Neural cell (in vitro differentiated cells): ENCODE data around the gene FKBP4. TPM values are rescaled to one million over a fixed set of nuclear protein-coding genes. Genes with fewer than 3 reads are reported as not detected.
A peak's percentile ranks its signal among the peaks of the same experiment; 100 is the strongest.

Experiments used
- H2AFZ ChIP-seq: fragments of 200-600, 300-800 bp; sonication (generic), shearing (Covaris generic); 2 replicates; pipeline ENCODE4 v1.6.0; 2014; ENCODE audit warnings: low read depth, mild to moderate bottlenecking, antibody characterized with exemption, low read length, moderate library complexity
- H3F3A ChIP-seq: fragments of 200-600 bp; shearing (Covaris generic); 2 replicates; pipeline ENCODE4 v1.6.1; 2016; ENCODE audit warnings: mild to moderate bottlenecking, moderate library complexity, mixed read lengths, antibody characterized with exemption, low read length; ENCODE audit not compliant: insufficient read depth, poor library complexity, severe bottlenecking
- H3K27ac ChIP-seq: fragments of 200-600, 300-800 bp; sonication (generic), shearing (Covaris generic); 2 replicates; pipeline ENCODE4 v1.5.1; 2014; ENCODE audit warnings: mild to moderate bottlenecking, low read length, moderate library complexity
- H3K27me3 ChIP-seq: fragments of 300-800, 200-600 bp; sonication (generic), shearing (Covaris generic); 2 replicates; pipeline ENCODE4 v1.6.0; 2014; ENCODE audit warnings: mild to moderate bottlenecking, low read depth, low read length, moderate library complexity; ENCODE audit not compliant: insufficient read depth
- H3K36me3 ChIP-seq: fragments of 300-800, 200-600 bp; sonication (generic), shearing (Covaris generic); 2 replicates; pipeline ENCODE4 v1.5.1; 2014; ENCODE audit warnings: mild to moderate bottlenecking, antibody characterized with exemption, low read length, moderate library complexity; ENCODE audit not compliant: insufficient read depth
- H3K4me2 ChIP-seq: fragments of 300-800, 200-600 bp; sonication (generic), shearing (Covaris generic); 2 replicates; pipeline ENCODE4 v1.6.0; 2014; ENCODE audit warnings: mild to moderate bottlenecking, low read length
- H3K4me3 ChIP-seq: fragments of 300-800, 200-600 bp; sonication (generic), shearing (Covaris generic); 2 replicates; pipeline ENCODE4 v1.5.1; 2014; ENCODE audit warnings: mild to moderate bottlenecking, low read length, moderate library complexity
- H3K79me2 ChIP-seq: fragments of 200-600 bp; shearing (Covaris generic); replicated peaks from 2 replicates; pipeline ENCODE4 v1.6.0; 2014; ENCODE audit warnings: mild to moderate bottlenecking, low read length, moderate library complexity; ENCODE audit not compliant: insufficient read depth
- H3K9ac ChIP-seq: fragments of 300-800, 200-600 bp; sonication (generic), shearing (Covaris generic); 2 replicates; pipeline ENCODE4 v1.6.1; 2016; ENCODE audit warnings: mild to moderate bottlenecking, low read length, mixed read lengths
- H3K9me2 ChIP-seq: fragments of 200-600 bp; shearing (Covaris generic); 2 replicates; pipeline ENCODE4 v1.6.1; 2016; ENCODE audit warnings: mild to moderate bottlenecking, low read length, mixed read lengths; ENCODE audit not compliant: insufficient read depth
- H3K9me3 ChIP-seq: fragments of 200-600, 300-800 bp; sonication (generic), shearing (Covaris generic); 2 replicates; pipeline ENCODE4 v1.6.1; 2016; ENCODE audit warnings: mild to moderate bottlenecking, mixed run types, low read length, moderate library complexity, mixed read lengths
- H4K20me1 ChIP-seq: fragments of 200-600 bp; shearing (Covaris generic); 2 replicates; pipeline ENCODE4 v1.6.1; 2016; ENCODE audit warnings: mild to moderate bottlenecking, mixed run types; ENCODE audit not compliant: insufficient read depth
- EP300 ChIP-seq: fragments of 450-650 bp; conservative IDR thresholded peaks from 2 replicates; pipeline ENCODE4 v1.6.1; 2014; ENCODE audit warnings: antibody characterized with exemption, mild to moderate bottlenecking, moderate library complexity; ENCODE audit not compliant: poor library complexity, severe bottlenecking
- EZH2 ChIP-seq: fragments of 200-600, 300-800 bp; shearing (Covaris generic), sonication (generic); IDR thresholded peaks from 2 replicates; pipeline ENCODE4 v1.6.1; 2014; ENCODE audit warnings: antibody characterized with exemption, low read length, borderline replicate concordance, mild to moderate bottlenecking; ENCODE audit not compliant: insufficient read depth, poor library complexity, severe bottlenecking
- MXI1 ChIP-seq: fragments of 450-650 bp; conservative IDR thresholded peaks from 2 replicates; pipeline ENCODE4 v1.6.1; 2014; ENCODE audit warnings: antibody characterized with exemption, mild to moderate bottlenecking; ENCODE audit not compliant: poor library complexity, severe bottlenecking
- POLR2AphosphoS5 ChIP-seq: IDR thresholded peaks from 2 replicates; pipeline ENCODE4 v1.6.1; 2012
- RAD21 ChIP-seq: fragments of 450-650 bp; conservative IDR thresholded peaks from 2 replicates; pipeline ENCODE4 v1.6.1; 2014; ENCODE audit warnings: antibody characterized with exemption, mild to moderate bottlenecking, moderate library complexity
- REST ChIP-seq: IDR thresholded peaks from 2 replicates; pipeline ENCODE4 v1.6.1; 2012; ENCODE audit warnings: borderline replicate concordance
- SMC3 ChIP-seq: fragments of 450-650 bp; conservative IDR thresholded peaks from 2 replicates; pipeline ENCODE4 v1.6.1; 2014; ENCODE audit warnings: antibody characterized with exemption, mild to moderate bottlenecking, moderate library complexity; ENCODE audit not compliant: poor library complexity
- TAF1 ChIP-seq: IDR thresholded peaks from 2 replicates; pipeline ENCODE4 v1.6.1; 2012; ENCODE audit warnings: low read depth
- polyA plus RNA-seq: library from polyadenylated mRNA; depleted of rRNA; stranded (reverse); fragments of >200 nt; gene quantifications from 2 replicates; pipeline ENCODE4 v1.2.3, GENCODE V29; 2014
- TF ChIP-seq, protein P1 (sequence below): fragments of 450-650 bp; IDR thresholded peaks from 2 replicates; pipeline ENCODE4 v1.5.1; 2014; ENCODE audit warnings: antibody characterized with exemption, mild to moderate bottlenecking, moderate library complexity; ENCODE audit not compliant: poor library complexity, severe bottlenecking

FKBP4 gene
- polyA plus RNA-seq, 1 donor from 2014 or later, result 102 TPM

DNA sequence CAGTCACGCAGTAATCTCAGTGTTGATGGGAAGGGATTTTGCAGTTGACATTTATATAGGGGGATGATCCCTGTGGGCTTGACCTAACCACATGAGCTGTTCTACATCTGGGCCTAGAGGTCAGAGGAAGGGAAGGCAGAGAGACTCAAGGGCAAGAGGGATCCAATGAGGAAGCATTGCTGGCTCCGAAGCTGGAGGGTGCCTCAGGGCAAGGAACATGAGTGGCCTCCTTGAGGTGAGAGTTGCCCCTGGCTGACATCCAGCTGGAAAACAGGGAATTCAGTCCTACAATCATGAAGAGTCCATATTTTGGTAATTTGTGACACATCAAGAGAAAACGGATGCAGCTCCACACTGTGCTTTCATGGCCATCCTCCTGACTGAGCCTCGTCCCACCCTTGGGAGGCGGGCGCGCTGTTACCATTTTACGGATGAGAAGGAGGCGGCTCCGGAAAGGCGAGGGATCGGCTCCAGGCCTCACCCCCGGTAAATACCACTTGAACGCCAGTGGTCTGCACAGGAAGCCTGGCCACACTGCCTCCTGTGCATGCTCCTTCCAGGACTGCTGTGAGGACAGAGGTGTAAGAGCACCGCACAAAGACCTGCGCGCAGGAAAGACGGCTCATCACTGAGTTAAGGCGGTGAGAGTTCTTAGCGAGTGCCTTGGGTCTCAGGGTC is 18.5 kb upstream of the FKBP4 start:
- Histone ChIP-seq H3K27ac (no peak overlapping the region), H3K9ac (no peak overlapping the region), H3K79me2 (no peaks in the 10 kb centered on the region), H2AFZ (no peak overlapping the region), H3F3A (no peaks in the 10 kb centered on the region), H3K9me2 (no peaks in the 10 kb centered on the region), H3K9me3 (no peaks in the 10 kb centered on the region), H3K36me3 (no peaks in the 10 kb centered on the region), H3K4me2 (no peak overlapping the region), H3K4me3 (no peak overlapping the region), H4K20me1 (no peaks in the 10 kb centered on the region), H3K27me3 (no peaks in the 10 kb centered on the region)
- no peak for TF ChIP-seq SMC3
- TF ChIP-seq MXI1, result no peak
- TF ChIP-seq RAD21, result no peak
- no peak for TF ChIP-seq EZH2
- TF ChIP-seq TAF1, result no peak

DNA sequence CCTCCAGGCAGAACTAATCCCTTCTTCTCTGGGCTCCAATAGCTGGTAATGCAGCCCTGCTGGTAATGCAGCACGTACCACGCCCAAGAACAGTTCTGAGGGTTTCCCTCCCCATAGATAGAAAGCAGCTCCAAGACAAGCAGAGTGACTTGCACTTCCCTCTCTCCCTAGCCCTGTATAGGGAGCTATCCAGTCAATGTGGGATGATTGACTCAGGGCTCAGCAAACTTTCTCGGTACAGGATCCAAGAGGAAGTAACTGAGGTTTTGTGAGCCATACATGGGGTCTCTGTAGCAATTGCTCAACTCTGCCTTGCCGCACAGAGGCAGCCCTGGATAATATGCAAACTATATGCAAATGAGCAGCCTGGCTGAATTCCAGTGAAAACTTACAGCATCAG is 15.5 kb upstream of the FKBP4 start:
- no peaks in the 10 kb centered on the region for H3K9me3 ChIP-seq
- no peaks in the 10 kb centered on the region for H3K9me2 ChIP-seq
- H3K27ac ChIP-seq, result no peak overlapping the region
- no peaks in the 10 kb centered on the region for H3F3A ChIP-seq
- H3K4me2 ChIP-seq, result no peak overlapping the region
- H4K20me1 ChIP-seq, result no peaks in the 10 kb centered on the region
- H3K9ac ChIP-seq, result no peak overlapping the region
- H3K79me2 ChIP-seq, result no peaks in the 10 kb centered on the region
- H2AFZ ChIP-seq, result no peak overlapping the region
- no peak overlapping the region for H3K4me3 ChIP-seq
- H3K27me3 ChIP-seq, result no peaks in the 10 kb centered on the region
- H3K36me3 ChIP-seq, result no peaks in the 10 kb centered on the region
- no peak for TF ChIP-seq MXI1

DNA sequence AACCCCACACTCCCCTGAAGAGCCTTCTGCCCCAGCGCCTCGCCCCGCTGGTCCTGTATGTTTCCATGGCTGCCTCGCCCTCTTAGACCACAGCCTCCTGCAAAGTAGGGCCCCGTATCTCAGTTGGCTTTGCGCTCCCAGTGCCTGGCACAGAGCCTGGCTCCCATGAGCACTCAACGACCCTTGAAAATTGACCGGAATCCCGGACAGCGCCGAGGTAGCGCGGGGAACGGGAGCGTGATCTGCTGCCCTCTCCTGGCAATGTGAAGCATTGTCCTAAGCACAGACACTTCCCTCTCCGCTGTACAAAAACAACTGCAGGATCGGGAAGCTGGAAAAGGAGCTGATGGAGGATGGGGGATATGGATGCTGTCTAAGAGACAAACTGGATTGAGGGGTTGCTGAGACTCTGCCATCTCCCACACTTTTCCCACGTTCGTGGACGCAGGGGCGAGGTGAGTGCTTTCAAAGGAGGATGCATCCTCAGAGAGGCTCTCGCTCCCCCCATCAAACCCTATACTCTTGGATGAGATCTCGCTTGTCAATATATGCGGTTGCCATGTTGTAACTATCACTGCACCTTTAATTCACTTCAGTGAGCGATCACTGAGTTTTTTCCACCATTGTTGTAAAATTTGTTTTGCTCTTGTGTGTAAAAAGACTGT is 10.7 kb upstream of the FKBP4 start:
- no peak overlapping the region for H2AFZ ChIP-seq
- no peaks in the 10 kb centered on the region for H3K9me2 ChIP-seq
- peak overlapping the region; percentile 18 for H3K9ac ChIP-seq
- H3K79me2 ChIP-seq, result no peaks in the 10 kb centered on the region
- H3K4me2 ChIP-seq, result no peak overlapping the region
- H3K4me3 ChIP-seq, result peak overlapping the region; percentile 55
- H3K27ac ChIP-seq, result no peak overlapping the region
- H4K20me1 ChIP-seq, result no peaks in the 10 kb centered on the region
- no peak for TF ChIP-seq EP300
- TF ChIP-seq REST, result no peak
- peak; percentile 81 for TF ChIP-seq SMC3
- TF ChIP-seq POLR2AphosphoS5, result no peak
- no peak for TF ChIP-seq EZH2
- TF ChIP-seq, protein P1, sequence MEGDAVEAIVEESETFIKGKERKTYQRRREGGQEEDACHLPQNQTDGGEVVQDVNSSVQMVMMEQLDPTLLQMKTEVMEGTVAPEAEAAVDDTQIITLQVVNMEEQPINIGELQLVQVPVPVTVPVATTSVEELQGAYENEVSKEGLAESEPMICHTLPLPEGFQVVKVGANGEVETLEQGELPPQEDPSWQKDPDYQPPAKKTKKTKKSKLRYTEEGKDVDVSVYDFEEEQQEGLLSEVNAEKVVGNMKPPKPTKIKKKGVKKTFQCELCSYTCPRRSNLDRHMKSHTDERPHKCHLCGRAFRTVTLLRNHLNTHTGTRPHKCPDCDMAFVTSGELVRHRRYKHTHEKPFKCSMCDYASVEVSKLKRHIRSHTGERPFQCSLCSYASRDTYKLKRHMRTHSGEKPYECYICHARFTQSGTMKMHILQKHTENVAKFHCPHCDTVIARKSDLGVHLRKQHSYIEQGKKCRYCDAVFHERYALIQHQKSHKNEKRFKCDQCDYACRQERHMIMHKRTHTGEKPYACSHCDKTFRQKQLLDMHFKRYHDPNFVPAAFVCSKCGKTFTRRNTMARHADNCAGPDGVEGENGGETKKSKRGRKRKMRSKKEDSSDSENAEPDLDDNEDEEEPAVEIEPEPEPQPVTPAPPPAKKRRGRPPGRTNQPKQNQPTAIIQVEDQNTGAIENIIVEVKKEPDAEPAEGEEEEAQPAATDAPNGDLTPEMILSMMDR, result peak; percentile 90
- TF ChIP-seq TAF1, result no peak
- TF ChIP-seq MXI1, result no peak
- TF ChIP-seq RAD21, result peak; percentile 78
- no peaks in the 10 kb centered on the region for H3K27me3 ChIP-seq
- no peaks in the 10 kb centered on the region for H3K9me3 ChIP-seq
- H3K36me3 ChIP-seq, result no peaks in the 10 kb centered on the region
- no peaks in the 10 kb centered on the region for H3F3A ChIP-seq
